ENCODE measurements around the gene ERAS. TPM values are rescaled to one million over a fixed set of nuclear protein-coding genes. Genes with fewer than 3 reads are reported as not detected.

The ERAS gene
- total and polyA plus RNA-seq, 3 experiments from 2014 or later = 0.18 TPM; not detected in 2

- Histone ChIP-seq H3K27ac (ENCODE audit: low read depth, low read length) (peak overlapping the region; percentile 51), H3K4me3 (ENCODE audit: low read length) (no peak overlapping the region), H3K4me1 (ENCODE audit: insufficient read depth, low read length) (no peaks in the 10 kb centered on the region), H3K27me3 (ENCODE audit: insufficient read depth, low read length, poor library complexity, severe bottlenecking) (no peaks in the 10 kb centered on the region), H3K9me3 (ENCODE audit: low read length) (no peaks in the 10 kb centered on the region), H3K36me3 (ENCODE audit: insufficient read depth, low read length) (no peaks in the 10 kb centered on the region)
- CTCF ChIA-PET = no interaction called here
- no peak for DNase-seq
- H3K36me3 Mint-ChIP-seq = no peaks in the 10 kb centered on the region
- H3K4me3 Mint-ChIP-seq = no peak overlapping the region
- H3K9me3 Mint-ChIP-seq = peaks cover 0 to 2% (median 0%) of the 10 kb centered on the region in 5 donors
- H3K4me1 Mint-ChIP-seq = peaks cover 7 to 13% (median 9%) of the 10 kb centered on the region in 3 donors
- POLR2A ChIA-PET = no interaction called here
- no peak overlapping the region for H3K27ac Mint-ChIP-seq
- peaks cover 0 to 4% of the 10 kb centered on the region in 2 donors for H3K27me3 Mint-ChIP-seq
Observed at GRCh38 chrX:48785540-48786214, 40.6 kb upstream of the ERAS start.

DNA sequence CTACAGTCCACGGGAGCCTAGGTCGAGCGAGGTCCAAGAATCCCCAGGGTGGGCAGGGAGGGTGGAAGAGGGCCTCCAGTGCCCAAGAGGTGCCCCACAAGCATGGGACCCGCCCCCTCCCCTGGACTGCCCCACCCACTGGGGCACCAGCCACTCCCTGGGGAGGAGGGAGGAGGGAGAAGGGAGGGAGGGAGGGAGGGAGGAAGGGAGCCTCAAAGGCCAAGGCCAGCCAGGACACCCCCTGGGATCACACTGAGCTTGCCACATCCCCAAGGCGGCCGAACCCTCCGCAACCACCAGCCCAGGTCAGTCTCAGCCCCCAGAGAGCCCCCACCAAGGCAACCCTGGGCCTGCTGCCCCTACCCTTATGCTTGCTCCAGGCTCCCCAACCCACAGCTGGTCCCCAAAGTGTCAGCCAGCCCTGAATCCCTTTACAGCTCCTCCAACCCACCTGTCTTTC lies 39.9 kb upstream of the ERAS start, which contains the start of gene GATA1:
Gene GATA1 (plus strand): TSS at position 250 of the 460 bp plus-strand sequence. CDS start 4,520 bp downstream, outside the sequence.
- peaks cover 0 to 4% of the 10 kb centered on the region in 2 donors for H3K27me3 Mint-ChIP-seq
- peaks cover 7 to 13% (median 9%) of the 10 kb centered on the region in 3 donors for H3K4me1 Mint-ChIP-seq
- peak within 1 kb of the TSS in 2 of 8 donors; percentile 5 to 70 for H3K27ac Mint-ChIP-seq

DNA sequence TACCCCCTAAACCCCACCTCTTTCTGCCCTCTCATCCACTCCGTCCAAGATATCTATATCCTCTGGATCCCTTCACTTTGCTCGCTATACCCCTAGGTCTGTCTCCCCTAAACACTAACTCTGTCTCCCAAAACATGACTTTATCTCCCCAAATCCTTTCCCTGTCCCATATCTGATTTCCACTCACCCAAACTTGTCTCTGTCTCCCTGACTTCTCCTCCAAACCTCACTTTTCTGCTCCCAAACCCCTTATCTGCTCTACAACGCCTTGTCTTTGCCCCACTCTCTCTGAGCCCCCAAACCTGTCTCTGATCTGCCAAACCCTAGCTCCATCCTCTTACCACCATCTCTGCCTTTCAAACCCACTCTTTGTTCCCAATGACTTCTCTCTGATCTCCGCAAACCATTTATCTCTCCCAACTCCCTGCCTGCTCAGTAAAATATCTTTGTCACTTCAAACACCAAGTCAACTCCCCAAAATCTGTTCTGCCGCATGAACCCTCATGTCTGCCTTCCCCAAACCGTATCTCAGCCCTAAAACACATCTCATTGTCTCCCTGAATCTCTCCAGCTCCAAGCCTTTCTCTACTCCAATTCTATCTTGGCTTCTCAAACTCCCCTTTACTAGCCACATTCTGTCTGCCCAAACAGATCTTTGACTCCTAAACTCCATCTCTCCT lies 39.3 kb upstream of the ERAS start:
- Histone ChIP-seq H3K36me3 (ENCODE audit: insufficient read depth, low read length) (no peaks in the 10 kb centered on the region), H3K27me3 (ENCODE audit: insufficient read depth, low read length, poor library complexity, severe bottlenecking) (no peaks in the 10 kb centered on the region), H3K4me3 (ENCODE audit: low read length) (no peak overlapping the region), H3K9me3 (ENCODE audit: low read length) (no peaks in the 10 kb centered on the region), H3K4me1 (ENCODE audit: insufficient read depth, low read length) (no peaks in the 10 kb centered on the region), H3K27ac (ENCODE audit: low read depth, low read length) (peak overlapping the region; percentile 77)
- Mint-ChIP-seq H3K9me3 (peaks cover 0 to 2% (median 0%) of the 10 kb centered on the region in 5 donors), H3K4me3 (no peak overlapping the region), H3K36me3 (no peaks in the 10 kb centered on the region), H3K27ac (peak overlapping the region in 1 of 8 donors; percentile 70), H3K4me1 (peaks cover 7 to 13% (median 9%) of the 10 kb centered on the region in 3 donors), H3K27me3 (peaks cover 0 to 5% of the 10 kb centered on the region in 2 donors)
- ChIA-PET CTCF (no interaction called here), POLR2A (no interaction called here)
- no peak for DNase-seq

More for the DNA sequence above, 39.9 kb upstream of the ERAS start, which contains the start of gene GATA1:
- no peak within 1 kb of the TSS for H3K4me3 Mint-ChIP-seq
- H3K36me3 Mint-ChIP-seq = no peaks in the 10 kb centered on the region
- no peaks in the 10 kb centered on the region for H3K9me3 ChIP-seq (ENCODE audit: low read length)
- no peak for DNase-seq
- no peaks in the 10 kb centered on the region for H3K36me3 ChIP-seq (ENCODE audit: insufficient read depth, low read length)
- H3K4me1 ChIP-seq (ENCODE audit: insufficient read depth, low read length) = no peaks in the 10 kb centered on the region
- H3K27me3 ChIP-seq (ENCODE audit: insufficient read depth, low read length, poor library complexity, severe bottlenecking) = no peaks in the 10 kb centered on the region
- POLR2A ChIA-PET = no interaction called here
- H3K4me3 ChIP-seq (ENCODE audit: low read length) = no peak within 1 kb of the TSS
- peak within 1 kb of the TSS; percentile 77 for H3K27ac ChIP-seq (ENCODE audit: low read depth, low read length)
- peaks cover 0 to 2% (median 0%) of the 10 kb centered on the region in 5 donors for H3K9me3 Mint-ChIP-seq
- CTCF ChIA-PET = no interaction called here

DNA sequence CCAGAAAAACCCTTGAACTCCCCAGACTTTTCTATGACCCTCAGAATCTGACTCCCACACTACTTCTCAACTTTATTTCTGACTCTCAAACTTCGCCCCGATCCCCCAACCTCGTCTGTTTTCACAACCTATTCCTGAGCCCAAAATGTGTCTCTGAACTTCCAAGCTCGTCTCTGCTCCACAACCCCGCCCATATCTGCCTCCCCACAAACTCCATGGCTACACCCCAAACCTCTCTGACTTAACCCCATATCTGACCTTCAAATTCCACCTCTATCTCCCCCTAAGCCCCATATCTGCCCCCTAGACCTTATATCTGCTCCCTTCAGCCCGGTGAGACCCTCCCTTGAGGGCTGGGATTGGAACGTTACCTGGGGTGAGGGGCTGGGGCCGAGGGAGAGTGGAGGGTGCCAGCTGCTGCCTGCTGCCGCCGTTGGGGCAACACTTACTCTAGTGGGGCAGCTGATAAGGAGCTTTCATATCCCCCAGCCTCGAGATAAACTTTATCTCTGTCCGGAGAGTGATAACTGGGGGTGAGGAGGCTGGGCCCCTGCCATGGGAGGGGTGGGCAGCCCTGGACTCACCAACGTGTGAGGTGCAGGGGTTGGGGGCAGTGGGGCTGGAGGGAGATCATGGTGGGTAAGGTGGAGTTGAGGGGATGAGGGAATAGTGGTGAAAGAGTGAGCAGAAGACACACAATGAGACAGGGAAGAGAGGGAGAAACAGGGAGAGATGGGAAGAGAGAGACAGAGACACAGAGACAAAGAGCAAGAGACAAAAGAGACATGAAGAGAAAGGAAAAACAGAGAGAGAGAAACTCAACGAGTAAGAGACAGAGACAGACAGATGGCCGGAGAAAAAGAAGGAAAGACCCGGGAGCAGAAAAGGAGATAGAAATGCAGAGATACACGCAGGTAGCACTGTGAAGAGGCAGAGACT lies 38.5 kb upstream of the ERAS start:
- peak overlapping the region in 2 of 8 donors; percentile 19 to 55 for H3K27ac Mint-ChIP-seq
- no peaks in the 10 kb centered on the region for H3K36me3 ChIP-seq (ENCODE audit: insufficient read depth, low read length)
- no peak overlapping the region for H3K4me3 Mint-ChIP-seq
- H3K27ac ChIP-seq (ENCODE audit: low read depth, low read length) = peak overlapping the region; percentile 77
- CTCF ChIA-PET = no interaction called here
- H3K4me1 Mint-ChIP-seq = peaks cover 7 to 13% (median 9%) of the 10 kb centered on the region in 3 donors
- H3K36me3 Mint-ChIP-seq = no peaks in the 10 kb centered on the region
- no peaks in the 10 kb centered on the region for H3K9me3 ChIP-seq (ENCODE audit: low read length)
- POLR2A ChIA-PET = no interaction called here
- no peaks in the 10 kb centered on the region for H3K4me1 ChIP-seq (ENCODE audit: insufficient read depth, low read length)
- no peak for DNase-seq
- H3K4me3 ChIP-seq (ENCODE audit: low read length) = no peak overlapping the region
- H3K27me3 ChIP-seq (ENCODE audit: insufficient read depth, low read length, poor library complexity, severe bottlenecking) = no peaks in the 10 kb centered on the region
- H3K27me3 Mint-ChIP-seq = peaks cover 0 to 5% of the 10 kb centered on the region in 2 donors
- H3K9me3 Mint-ChIP-seq = peaks cover 0 to 2% (median 0%) of the 10 kb centered on the region in 5 donors

DNA sequence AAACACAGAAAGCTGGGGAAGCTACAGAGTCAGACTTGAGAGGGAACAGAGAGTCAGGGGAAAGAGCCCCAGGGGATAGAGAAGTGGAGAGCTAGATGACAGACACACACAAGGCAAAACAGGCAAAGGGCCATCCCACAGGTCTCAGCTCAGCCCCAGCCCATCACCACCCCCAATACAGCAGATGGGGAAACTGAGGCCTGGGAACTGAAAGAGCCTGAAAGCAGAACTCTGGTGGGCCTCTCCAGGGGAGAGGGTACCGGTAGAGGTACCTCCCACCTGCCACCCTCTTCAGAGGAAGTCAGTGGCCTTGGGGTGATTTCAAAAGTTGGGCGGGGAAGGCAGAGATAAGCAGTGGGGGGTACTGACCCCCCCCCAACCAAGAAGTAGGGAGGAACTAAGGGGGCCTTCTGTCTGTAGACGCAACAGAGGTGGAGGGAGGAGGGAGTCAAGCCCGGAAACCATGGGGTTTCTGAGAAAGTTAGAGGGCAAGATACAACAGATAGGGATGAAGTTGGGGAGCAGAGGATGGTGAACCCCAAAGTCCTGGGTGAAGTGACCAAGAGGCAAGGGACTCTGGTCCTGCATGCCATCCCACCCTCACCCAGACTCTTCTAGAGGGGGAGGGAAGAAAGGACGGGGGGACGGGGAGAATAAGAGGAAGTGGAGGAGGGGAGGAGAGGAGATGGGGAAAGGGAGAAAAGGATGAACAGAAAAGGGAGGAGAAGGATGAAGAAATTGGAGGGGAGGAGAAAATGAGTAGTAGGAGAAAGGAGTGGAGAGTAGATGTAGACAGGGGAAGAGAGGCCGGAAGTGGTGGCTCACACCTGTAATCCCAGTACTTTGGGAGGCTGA lies 36.7 kb upstream of the ERAS start:
- Mint-ChIP-seq H3K4me3 (peak overlapping the region in 1 of 7 donors; percentile 33), H3K27me3 (peaks cover 0 to 6% of the 10 kb centered on the region in 2 donors), H3K4me1 (peaks cover 7 to 13% (median 9%) of the 10 kb centered on the region in 3 donors), H3K36me3 (no peaks in the 10 kb centered on the region), H3K9me3 (peaks cover 0 to 2% (median 0%) of the 10 kb centered on the region in 5 donors), H3K27ac (peak overlapping the region in 3 of 8 donors; percentile 17 to 62 (median 33))
- Histone ChIP-seq H3K4me1 (ENCODE audit: insufficient read depth, low read length) (no peaks in the 10 kb centered on the region), H3K4me3 (ENCODE audit: low read length) (no peak overlapping the region), H3K36me3 (ENCODE audit: insufficient read depth, low read length) (no peaks in the 10 kb centered on the region), H3K27me3 (ENCODE audit: insufficient read depth, low read length, poor library complexity, severe bottlenecking) (no peaks in the 10 kb centered on the region), H3K27ac (ENCODE audit: low read depth, low read length) (peak overlapping the region; percentile 77), H3K9me3 (ENCODE audit: low read length) (no peaks in the 10 kb centered on the region)
- ChIA-PET POLR2A (no interaction called here), CTCF (no interaction called here)
- DNase-seq = no peak

DNA sequence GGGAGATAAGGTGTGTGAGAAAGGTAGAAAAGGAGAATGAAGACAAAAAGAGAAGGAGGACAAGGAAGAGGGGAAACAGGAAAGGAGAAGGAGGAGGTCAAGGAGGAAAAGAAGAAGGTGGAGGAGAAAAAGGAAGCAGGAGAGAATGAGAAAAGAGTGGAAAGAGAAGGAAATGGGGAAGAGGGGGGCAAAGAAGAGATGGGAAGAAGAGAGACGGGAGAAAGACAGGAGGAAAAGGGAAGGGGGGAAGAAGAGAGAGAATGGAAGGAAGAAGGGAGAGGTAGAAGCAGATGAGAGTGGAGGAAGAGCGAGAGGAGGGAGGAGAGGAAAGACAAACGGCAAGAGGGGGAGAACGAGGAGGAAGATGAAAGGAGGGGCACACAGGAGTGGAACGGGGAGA lies 35.8 kb upstream of the ERAS start:
- peaks cover 0 to 2% (median 0%) of the 10 kb centered on the region in 5 donors for H3K9me3 Mint-ChIP-seq
- Histone ChIP-seq H3K27ac (ENCODE audit: low read depth, low read length) (peak overlapping the region; percentile 6), H3K27me3 (ENCODE audit: insufficient read depth, low read length, poor library complexity, severe bottlenecking) (no peaks in the 10 kb centered on the region), H3K4me1 (ENCODE audit: insufficient read depth, low read length) (no peaks in the 10 kb centered on the region), H3K36me3 (ENCODE audit: insufficient read depth, low read length) (no peaks in the 10 kb centered on the region), H3K4me3 (ENCODE audit: low read length) (no peak overlapping the region), H3K9me3 (ENCODE audit: low read length) (no peaks in the 10 kb centered on the region)
- peaks cover 7 to 13% (median 9%) of the 10 kb centered on the region in 3 donors for H3K4me1 Mint-ChIP-seq
- H3K4me3 Mint-ChIP-seq = no peak overlapping the region
- no peaks in the 10 kb centered on the region for H3K36me3 Mint-ChIP-seq
- H3K27ac Mint-ChIP-seq = no peak overlapping the region
- DNase-seq = no peak
- H3K27me3 Mint-ChIP-seq = peaks cover 0 to 8% of the 10 kb centered on the region in 2 donors
- ChIA-PET POLR2A (no interaction called here), CTCF (no interaction called here)

GRCh38 chrX:48791063-48791820 lies 35.1 kb upstream of the ERAS start:
- Mint-ChIP-seq H3K9me3 (peaks cover 0 to 2% (median 0%) of the 10 kb centered on the region in 5 donors), H3K4me3 (no peak overlapping the region), H3K4me1 (peaks cover 7 to 13% (median 9%) of the 10 kb centered on the region in 3 donors), H3K36me3 (no peaks in the 10 kb centered on the region), H3K27ac (no peak overlapping the region), H3K27me3 (peaks cover 0 to 9% of the 10 kb centered on the region in 2 donors)
- Histone ChIP-seq H3K4me1 (ENCODE audit: insufficient read depth, low read length) (no peaks in the 10 kb centered on the region), H3K27ac (ENCODE audit: low read depth, low read length) (no peak overlapping the region), H3K9me3 (ENCODE audit: low read length) (no peaks in the 10 kb centered on the region), H3K27me3 (ENCODE audit: insufficient read depth, low read length, poor library complexity, severe bottlenecking) (no peaks in the 10 kb centered on the region), H3K36me3 (ENCODE audit: insufficient read depth, low read length) (no peaks in the 10 kb centered on the region), H3K4me3 (ENCODE audit: low read length) (no peak overlapping the region)
- POLR2A ChIA-PET = no interaction called here
- no peak for DNase-seq
- CTCF ChIA-PET = no interaction called here
